Measurements from ENCODE around the gene TINAGL1. TPM values are rescaled to one million over a fixed set of nuclear protein-coding genes. Genes with fewer than 3 reads are reported as not detected.

Gene TINAGL1
- total RNA-seq, 1 experiment from 2014 or later, result 57.9 TPM

DNA sequence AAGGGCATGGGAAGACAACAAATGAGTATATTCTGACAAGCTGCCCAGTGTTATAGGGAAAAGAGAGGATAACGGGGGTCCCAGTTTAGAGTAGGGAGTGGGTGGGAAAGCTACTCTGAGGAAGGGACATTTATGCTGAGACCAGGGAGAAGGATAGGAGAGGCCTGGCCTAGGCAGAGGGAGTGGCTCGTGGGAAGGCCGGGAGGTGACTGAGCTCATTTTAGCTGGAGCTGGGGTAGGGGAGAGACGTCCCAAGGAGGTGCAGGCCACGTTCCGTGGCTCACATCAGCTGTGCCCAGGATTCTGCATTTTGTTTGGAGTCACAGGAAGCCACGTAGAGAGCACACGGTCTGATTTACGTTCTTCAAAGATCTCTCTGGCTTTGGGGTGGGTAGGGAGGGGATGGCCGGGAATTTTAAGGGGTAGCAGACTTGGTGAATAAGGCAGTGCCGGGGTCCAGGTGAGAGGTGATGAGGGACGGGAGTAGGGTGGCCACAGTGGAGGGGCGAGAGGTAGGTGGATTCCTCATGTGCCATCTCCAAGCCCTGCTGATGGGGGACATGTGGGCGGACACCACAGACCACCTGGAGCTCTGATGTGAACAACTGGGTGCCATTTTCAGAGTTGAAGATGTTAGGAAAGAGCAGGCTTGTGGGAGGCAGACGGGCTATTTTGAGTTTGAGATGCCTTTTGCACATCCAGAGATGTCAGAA is 4.7 kb downstream of the TINAGL1 start:
- TF ChIP-seq CEBPB (IDR thresholded peaks at IDR 0.05; ENCODE audit: low read depth) (no peak), JUND (IDR thresholded peaks at IDR 0.05) (no peak)
- TF ChIP-seq, protein P1, sequence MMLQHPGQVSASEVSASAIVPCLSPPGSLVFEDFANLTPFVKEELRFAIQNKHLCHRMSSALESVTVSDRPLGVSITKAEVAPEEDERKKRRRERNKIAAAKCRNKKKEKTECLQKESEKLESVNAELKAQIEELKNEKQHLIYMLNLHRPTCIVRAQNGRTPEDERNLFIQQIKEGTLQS (IDR thresholded peaks at IDR 0.05), result no peak
- TF ChIP-seq, protein P2, sequence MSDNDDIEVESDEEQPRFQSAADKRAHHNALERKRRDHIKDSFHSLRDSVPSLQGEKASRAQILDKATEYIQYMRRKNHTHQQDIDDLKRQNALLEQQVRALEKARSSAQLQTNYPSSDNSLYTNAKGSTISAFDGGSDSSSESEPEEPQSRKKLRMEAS (IDR thresholded peaks at IDR 0.05), result no peak
- Histone ChIP-seq H3K79me2 (ENCODE audit: insufficient read depth, low read length) (peaks cover 50% of the 10 kb centered on the region), H3K4me3 (replicated peaks in 1 of 2; ENCODE audit: low read depth in 1 of 2, low read length in 2 of 2) (no peak overlapping the region), H3K9me3 (ENCODE audit: control insufficient read depth in 1 of 2, insufficient read depth in 1 of 2, low read depth in 1 of 2, low read length in 2 of 2) (no peaks in the 10 kb centered on the region), H3K27ac (ENCODE audit: low read depth, low read length) (no peak overlapping the region), H3K36me3 (ENCODE audit: control insufficient read depth in 1 of 2, insufficient read depth in 2 of 2, low read length in 2 of 2) (peaks cover 0 to 29% of the 10 kb centered on the region in 2 experiments; a peak in 1 of 4 replicates), H4K20me1 (ENCODE audit: insufficient read depth) (no peaks in the 10 kb centered on the region), H3K4me1 (ENCODE audit: control insufficient read depth in 1 of 2, insufficient read depth in 2 of 2, low read length in 2 of 2) (peaks cover 31 to 64% of the 10 kb centered on the region in 2 experiments), H3K9me2 (ENCODE audit: insufficient read depth) (no peaks in the 10 kb centered on the region), H3K9ac (ENCODE audit: low read length) (no peak overlapping the region), H3K27me3 (ENCODE audit: insufficient read depth, low read length) (no peaks in the 10 kb centered on the region), H3K4me2 (ENCODE audit: low read length) (no peak overlapping the region), H2AFZ (ENCODE audit: low read depth, low read length, poor library complexity, severe bottlenecking) (no peak overlapping the region)
- intact Hi-C loops (cut with micrococcal nuclease), result no loop called here
- ChIA-PET POLR2A (no interaction called here), CTCF (no interaction called here), RAD21 (ENCODE audit: low non-redundant PET in 1 of 2, low total read pairs in 2 of 2, uncharacterized antibody in 2 of 2, unreplicated experiment in 2 of 2) (no interaction called here)
- no peak for DNase-seq (ENCODE audit: low read depth, low spot score)
- no peak for ATAC-seq
- BruUV-seq (replicated peaks), result no TSS peak

DNA sequence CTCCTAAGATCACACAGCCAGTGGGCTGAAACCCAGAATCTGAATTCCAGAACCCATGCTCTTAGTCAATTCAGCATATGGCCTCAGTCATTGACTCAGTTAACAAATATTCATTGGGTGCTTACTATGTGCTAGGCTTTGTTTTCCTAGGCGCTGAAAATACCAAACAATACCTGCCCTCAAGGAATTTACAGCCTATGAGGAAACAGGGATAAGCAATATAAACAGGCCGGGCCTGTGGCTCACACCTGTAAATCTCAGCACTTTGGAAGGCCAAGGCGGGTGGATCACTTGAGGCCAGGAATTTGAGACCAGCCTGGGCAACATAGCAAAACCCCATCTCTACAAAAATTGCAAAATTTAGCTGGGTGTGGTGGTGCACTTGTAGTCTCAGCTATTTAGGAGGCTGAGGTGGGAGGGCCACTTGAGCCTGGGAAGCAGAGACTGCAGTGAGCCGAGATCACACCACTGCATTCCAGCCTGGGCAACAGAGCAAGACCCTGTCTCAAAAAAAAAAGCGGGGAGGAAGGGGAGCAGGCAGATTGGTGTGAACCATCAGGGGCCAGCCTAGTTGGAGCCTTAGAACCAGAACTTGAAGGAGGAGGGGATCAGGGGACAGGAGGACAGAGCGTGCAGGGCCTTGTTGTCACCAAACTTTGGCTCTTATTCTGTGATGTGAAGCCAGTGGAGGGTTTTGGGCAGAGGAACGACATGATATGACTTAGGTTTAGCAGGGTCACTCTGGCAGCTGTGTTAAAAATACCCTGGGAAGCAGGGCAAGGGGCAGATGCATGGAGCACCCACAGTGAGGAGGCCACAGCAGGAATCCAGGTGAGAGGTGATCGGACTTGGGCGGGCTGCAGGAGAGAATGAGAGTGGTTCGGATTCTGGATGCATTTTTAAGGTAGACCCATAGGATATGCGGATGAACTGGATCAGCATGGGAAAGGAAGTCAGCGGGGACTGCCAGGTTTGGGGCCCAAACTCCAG is 5.8 kb downstream of the TINAGL1 start:
- Histone ChIP-seq H3K9me2 (ENCODE audit: insufficient read depth) (no peaks in the 10 kb centered on the region), H2AFZ (ENCODE audit: low read depth, low read length, poor library complexity, severe bottlenecking) (no peak overlapping the region), H3K4me2 (ENCODE audit: low read length) (no peak overlapping the region), H3K9ac (ENCODE audit: low read length) (no peak overlapping the region), H3K79me2 (ENCODE audit: insufficient read depth, low read length) (peaks cover 42% of the 10 kb centered on the region), H3K4me1 (ENCODE audit: control insufficient read depth in 1 of 2, insufficient read depth in 2 of 2, low read length in 2 of 2) (peaks cover 30 to 64% of the 10 kb centered on the region in 2 experiments), H3K27ac (ENCODE audit: low read depth, low read length) (no peak overlapping the region), H3K36me3 (ENCODE audit: control insufficient read depth in 1 of 2, insufficient read depth in 2 of 2, low read length in 2 of 2) (peaks cover 0 to 31% of the 10 kb centered on the region in 2 experiments; a peak in 1 of 4 replicates), H4K20me1 (ENCODE audit: insufficient read depth) (no peaks in the 10 kb centered on the region), H3K9me3 (ENCODE audit: control insufficient read depth in 1 of 2, insufficient read depth in 1 of 2, low read depth in 1 of 2, low read length in 2 of 2) (no peaks in the 10 kb centered on the region), H3K4me3 (replicated peaks in 1 of 2; ENCODE audit: low read depth in 1 of 2, low read length in 2 of 2) (no peak overlapping the region), H3K27me3 (ENCODE audit: insufficient read depth, low read length) (no peaks in the 10 kb centered on the region)
- ChIA-PET CTCF (no interaction called here), RAD21 (ENCODE audit: low non-redundant PET in 1 of 2, low total read pairs in 2 of 2, uncharacterized antibody in 2 of 2, unreplicated experiment in 2 of 2) (no interaction called here), POLR2A (no interaction called here)
- ATAC-seq (no peak), DNase-seq (ENCODE audit: low read depth, low spot score) (no peak)
- intact Hi-C loops (cut with micrococcal nuclease), result no loop called here
- BruUV-seq (replicated peaks), result no TSS peak
- no peak for TF ChIP-seq EZH2phosphoT487 (IDR thresholded peaks at IDR 0.05; ENCODE audit: borderline replicate concordance)
- TF ChIP-seq, protein P2 (IDR thresholded peaks at IDR 0.05), result no peak
- no peak for TF ChIP-seq EZH2 (IDR thresholded peaks at IDR 0.05)
- no peak for TF ChIP-seq ZFX (IDR thresholded peaks at IDR 0.05)
- TF ChIP-seq SRF (IDR thresholded peaks at IDR 0.05; ENCODE audit: low read depth), result no peak
- TF ChIP-seq EGR1 (IDR thresholded peaks at IDR 0.05; ENCODE audit: low read depth), result no peak
- TF ChIP-seq, protein P3, sequence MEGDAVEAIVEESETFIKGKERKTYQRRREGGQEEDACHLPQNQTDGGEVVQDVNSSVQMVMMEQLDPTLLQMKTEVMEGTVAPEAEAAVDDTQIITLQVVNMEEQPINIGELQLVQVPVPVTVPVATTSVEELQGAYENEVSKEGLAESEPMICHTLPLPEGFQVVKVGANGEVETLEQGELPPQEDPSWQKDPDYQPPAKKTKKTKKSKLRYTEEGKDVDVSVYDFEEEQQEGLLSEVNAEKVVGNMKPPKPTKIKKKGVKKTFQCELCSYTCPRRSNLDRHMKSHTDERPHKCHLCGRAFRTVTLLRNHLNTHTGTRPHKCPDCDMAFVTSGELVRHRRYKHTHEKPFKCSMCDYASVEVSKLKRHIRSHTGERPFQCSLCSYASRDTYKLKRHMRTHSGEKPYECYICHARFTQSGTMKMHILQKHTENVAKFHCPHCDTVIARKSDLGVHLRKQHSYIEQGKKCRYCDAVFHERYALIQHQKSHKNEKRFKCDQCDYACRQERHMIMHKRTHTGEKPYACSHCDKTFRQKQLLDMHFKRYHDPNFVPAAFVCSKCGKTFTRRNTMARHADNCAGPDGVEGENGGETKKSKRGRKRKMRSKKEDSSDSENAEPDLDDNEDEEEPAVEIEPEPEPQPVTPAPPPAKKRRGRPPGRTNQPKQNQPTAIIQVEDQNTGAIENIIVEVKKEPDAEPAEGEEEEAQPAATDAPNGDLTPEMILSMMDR (IDR thresholded peaks at IDR 0.05 in 2 of 3, conservative IDR thresholded peaks at IDR 0.05 in 1 of 3; ENCODE audit: borderline replicate concordance in 1 of 3, insufficient read depth in 1 of 3, low read depth in 2 of 3, low read length in 2 of 3), result no peak
- no peak for TF ChIP-seq ELF1 (IDR thresholded peaks at IDR 0.05; ENCODE audit: borderline replicate concordance, low read depth)
- TF ChIP-seq ZNF274 (IDR thresholded peaks at IDR 0.05; ENCODE audit: low read depth, low read length), result no peak
- no peak for TF ChIP-seq POLR2AphosphoS5 (IDR thresholded peaks at IDR 0.05; ENCODE audit: low read depth, low read length)
- TF ChIP-seq, protein P1 (IDR thresholded peaks at IDR 0.05), result no peak
